HTR-8/SVneo (cell line): Measurements from ENCODE around the gene TMCO4.
"Not testable (repeated sequence)": the region's sequence is repeated elsewhere in the genome, so short reads cannot be mapped to it uniquely, and the experiment has no call there.

Experiments
- DNase-seq: peaks from one replicate; pipeline ENCODE4 v3.0.0; 2011; ENCODE audit warnings: low spot score, mixed read lengths; ENCODE audit not compliant: insufficient read length
- FAIRE-seq: peaks from 2 replicates; lab custom pipeline; 2011; peaks lifted over from hg19 to GRCh38; lab: Jason Lieb, UNC

The TMCO4 gene

DNA sequence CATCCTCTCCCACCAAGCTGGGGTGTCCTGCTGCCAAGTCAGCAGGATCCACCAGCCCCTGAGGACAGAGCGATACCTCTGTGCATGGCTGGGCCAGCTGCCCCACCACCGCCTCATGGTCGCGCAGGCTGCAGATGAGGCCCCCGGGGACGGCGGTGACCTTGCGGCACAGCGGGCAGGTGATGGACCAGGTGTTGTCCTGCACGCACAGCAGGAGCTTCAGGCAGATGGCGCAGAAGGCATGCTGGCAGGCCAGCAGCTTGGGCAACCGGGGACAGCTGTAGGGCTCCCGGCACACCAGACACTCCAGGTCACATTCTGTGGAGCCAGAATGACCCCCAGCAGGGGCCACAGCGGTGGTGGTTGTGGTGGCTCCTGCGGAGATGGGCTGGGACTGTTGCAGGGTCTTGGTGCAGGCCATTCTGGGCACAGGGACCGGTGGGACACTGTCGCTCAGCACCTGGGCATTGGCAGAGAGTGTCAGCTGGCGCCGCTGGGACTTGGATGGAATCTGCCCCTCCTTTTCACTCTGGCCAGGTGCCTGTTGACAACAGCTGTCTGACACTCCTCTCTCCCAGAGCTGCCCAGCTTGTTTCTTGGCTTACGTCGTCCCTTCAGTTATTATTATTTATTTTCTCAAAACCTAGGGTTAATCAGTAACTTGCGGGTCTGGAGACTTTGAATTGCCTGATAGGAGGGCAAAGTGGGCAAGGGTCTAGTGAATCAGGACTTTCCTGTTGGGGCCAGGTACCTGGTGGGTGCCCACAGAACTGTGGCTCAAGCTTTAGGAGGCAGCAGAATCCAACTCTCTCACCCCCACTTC is 15.2 kb upstream of the TMCO4 start, which contains the start of gene RNF186:
RNF186 (minus strand) TSS at position 603 of the 823 bp plus-strand sequence; CDS start at position 421, 182 bp downstream.
- DNase-seq = no peak

DNA sequence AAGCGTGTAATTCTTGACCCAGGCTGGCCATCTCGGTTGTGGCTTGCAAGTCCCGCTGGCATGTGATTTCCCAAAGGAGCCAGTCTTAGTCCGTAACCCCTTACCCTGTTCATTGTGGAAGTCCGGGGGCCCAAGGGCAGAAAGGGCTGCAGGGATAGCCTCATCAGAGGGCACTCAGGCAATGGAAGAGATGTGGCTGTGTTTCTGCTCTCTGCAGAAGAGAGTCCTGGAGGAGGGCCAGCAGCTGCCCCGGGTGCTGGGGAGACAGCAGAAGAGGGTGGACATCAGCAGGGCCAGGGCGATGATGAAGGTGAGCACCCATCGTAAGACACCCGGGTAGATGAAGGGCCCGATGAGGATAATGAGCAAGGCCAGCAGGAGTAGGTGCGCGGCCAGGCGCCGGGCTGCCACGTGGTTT is 14.5 kb upstream of the TMCO4 start:
- DNase-seq (no peak), FAIRE-seq (no peak)

More for the DNA sequence above, 15.2 kb upstream of the TMCO4 start, which contains the start of gene RNF186:
- no peak for FAIRE-seq

DNA sequence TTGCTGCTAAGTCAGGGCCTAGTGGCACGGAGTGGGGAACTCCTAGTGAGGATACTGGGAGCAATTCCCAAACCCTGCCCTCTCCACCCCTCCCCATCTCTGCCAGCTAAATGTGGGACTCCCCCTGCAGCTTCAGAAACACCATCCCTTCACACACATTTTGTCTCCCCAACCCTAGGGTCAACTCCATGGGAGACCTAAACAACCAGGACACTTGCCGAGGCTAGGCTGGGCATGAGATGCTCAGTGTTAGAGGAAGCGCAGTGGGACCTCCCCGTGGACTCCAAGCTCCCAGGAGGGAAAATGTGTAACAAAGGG is 13.9 kb upstream of the TMCO4 start:
- FAIRE-seq (no peak), DNase-seq (no peak)

DNA sequence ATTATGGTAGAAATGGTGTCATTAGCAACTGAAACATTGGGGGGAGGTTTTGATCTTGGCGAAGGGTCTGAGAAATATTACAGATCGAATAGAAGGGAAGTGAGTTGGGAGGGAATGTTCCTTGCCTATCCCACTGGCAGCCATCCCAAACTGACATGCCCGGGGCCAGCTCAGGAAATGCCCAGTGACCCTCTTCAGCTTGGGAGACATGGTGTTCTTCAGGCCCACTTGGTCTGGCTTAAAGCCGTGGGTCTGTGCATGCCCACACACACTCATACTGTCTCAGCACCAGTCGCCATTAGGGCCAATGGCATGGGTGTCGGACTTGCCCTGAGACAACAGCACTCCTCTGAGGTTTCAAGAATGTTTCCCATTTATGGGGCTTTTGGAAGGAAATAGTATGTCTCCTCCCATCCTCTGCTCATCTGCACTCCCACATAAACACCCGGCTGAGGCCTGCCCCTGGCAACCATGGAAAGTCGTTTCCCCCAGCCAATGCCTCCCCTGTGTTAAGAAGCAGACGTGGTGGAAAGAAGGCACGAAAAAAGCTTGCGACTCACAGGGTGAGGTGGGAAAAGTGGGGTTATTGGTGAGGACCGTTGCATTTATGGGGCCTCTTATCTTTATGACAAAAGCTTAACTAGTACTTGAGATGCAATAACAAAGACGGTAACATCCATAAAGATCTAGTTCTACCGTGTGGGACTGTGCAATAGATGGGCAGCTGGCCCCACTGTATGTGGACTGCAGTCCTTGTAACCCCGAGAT is 13.3 kb upstream of the TMCO4 start:
- no peak for FAIRE-seq

DNA sequence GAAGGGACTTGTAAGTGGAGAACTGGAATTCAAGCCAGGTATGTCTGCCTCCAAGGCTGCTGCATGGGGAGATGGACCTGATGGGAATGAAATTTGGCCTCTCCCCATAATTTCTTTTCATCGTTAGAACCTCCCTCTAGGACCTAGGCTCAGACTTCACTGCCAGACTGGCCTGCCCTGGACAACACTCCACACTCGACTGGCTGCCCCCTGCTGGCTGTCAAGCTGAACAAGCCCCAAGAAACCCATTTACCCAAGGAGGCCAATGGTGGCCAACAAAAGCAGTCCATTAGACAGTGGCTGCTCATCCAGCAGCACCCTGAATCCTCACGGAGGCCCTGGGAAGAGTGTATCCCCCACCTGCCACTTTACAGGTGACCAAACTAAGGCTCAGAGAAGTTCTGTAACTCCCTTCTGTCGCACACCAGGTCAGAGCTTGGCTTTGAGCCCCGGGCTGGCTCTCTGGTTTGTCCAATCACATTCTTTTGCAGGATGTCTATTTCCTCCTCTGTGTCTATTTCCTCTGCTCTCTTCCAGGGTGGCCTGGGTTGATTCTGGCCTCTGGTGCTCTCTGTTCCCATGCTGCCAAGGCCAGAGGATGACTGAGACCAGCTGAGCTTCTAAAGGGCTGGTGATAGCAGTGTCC is 11.6 kb upstream of the TMCO4 start:
- DNase-seq (peak; percentile 48), FAIRE-seq (no peak)

More for the DNA sequence above, 13.3 kb upstream of the TMCO4 start:
- DNase-seq = no peak

DNA sequence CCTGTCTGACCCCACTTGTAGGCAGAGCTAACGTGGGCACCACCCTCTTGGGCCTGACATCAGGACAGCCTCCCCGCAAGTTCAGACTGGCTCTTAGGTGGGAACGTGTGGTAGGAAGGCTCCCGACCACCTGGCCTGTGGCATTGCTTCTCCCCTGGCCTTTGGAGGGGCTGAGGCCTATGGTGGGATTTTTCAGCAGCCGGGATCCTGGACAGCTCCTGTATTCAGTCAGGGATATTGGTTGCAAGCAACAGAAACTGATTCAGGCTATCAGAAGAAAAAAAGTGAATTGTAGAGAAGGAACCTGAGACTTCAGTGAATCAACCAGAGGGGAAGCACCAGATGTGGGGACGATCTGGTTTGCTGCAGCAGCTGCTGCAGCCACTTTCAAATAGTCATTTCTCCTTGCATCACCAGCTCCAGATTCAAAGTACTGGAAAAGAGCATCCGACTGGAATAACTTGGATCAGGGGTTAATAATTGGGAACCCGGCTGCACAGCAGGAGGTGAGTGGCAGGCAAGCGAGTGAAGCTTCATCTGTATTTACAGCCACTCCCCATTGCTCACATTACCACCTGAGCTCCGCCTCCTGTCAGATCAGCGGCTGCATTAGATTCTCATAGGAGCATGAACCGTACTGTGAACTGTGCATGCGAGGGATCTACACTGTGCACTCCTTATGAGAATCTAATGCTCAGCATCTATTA is 9.5 kb upstream of the TMCO4 start:
- DNase-seq (no peak), FAIRE-seq (no peak)

DNA sequence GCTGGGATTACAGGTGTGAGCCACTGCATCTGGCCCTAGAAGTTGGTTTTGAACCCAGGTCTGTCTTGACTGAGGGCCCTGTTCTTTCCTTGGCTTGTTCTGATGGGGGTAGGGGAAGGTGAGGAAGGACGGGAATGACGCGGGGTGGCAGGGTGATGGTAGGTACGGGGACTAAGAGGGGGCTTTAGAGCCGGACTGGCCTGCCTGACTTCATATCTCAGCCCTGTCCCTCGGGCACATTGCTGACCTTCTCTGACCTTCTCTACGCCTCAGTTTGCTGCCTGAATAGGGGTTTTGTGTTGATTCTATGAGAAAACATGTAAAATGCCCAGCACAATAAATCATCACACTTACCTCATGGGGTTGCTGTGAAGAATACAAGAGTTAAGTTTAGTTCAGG is 8.6 kb upstream of the TMCO4 start:
- FAIRE-seq (no peak), DNase-seq (no peak)

DNA sequence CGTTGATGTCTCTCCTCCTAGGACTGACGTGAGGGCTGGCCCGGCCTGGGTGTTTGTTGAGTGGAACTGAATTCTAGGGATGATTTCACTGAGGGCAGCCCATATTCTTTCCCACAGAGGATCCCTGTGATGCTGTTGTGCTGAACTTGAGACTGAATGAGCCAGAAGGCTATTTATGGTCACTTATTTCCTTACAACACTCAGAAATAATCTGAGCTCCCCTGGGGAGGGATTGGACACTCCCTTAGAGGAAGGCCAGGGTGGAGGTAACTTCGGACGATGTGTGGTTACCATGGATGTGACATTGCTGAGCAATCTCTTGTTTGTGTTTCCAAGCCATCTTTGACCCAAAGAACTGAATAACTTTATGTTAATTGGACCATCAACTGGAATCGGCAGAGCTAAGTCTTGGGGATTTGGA is 5.1 kb upstream of the TMCO4 start:
- DNase-seq = no peak
- FAIRE-seq = no peak

DNA sequence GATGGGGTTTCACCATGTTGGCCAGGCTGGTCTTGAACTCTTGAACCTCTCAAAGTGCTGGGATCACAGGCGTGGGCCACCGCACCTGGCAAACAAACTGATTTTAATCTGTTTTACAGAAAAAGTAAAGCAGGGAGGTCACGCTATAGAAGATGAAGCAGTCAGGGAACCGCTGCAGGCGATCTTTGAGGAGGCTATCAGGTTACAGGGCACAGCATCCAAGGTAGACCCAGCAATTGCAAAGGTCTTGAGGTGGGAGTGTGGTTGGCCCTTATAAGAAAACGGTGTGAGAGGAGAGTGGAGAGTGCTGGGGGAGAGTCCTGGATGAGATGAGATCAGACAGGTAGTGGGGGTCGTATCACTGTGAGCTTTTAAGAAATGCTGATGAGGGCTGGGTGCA is 2.6 kb upstream of the TMCO4 start:
- FAIRE-seq = no peak

DNA sequence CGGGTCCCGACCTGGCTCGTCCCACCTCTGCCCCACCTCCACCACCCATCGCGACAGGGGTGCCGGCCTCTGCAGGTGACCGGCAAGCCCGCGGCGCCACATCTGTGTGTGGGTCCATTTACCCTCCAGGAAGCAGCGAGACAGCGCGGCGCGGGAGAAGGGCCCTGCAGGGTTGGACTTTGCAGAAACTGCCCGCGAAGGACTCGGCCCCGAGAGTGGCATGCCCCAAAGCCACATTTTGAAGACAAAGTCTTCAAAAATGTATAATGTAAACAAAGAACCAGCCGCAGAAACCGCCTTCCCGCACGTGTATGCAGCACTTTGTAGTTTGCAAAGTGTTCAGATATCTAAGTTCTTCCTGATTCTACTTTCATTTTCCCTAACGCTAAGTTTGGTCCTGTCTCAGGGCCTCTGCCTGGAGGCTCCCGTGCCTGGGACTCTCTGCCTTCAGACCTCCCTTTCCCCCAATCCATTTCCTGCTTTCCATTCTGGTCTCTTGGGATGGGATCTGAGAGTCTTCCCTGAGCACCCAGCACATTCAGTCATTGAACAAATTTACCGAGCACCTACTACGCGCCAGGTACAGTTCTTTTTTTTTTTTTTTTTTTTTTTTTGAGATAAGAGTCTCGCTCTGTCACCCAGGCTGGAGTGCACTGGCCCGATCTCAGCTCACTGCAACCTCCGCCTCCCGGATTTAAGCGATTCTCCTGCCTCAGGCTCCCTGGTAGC is 524 bp upstream of the TMCO4 start:
- DNase-seq (peak; percentile 50), FAIRE-seq (peak; percentile 38)

More for the DNA sequence above, 2.6 kb upstream of the TMCO4 start:
- no peak for DNase-seq

DNA sequence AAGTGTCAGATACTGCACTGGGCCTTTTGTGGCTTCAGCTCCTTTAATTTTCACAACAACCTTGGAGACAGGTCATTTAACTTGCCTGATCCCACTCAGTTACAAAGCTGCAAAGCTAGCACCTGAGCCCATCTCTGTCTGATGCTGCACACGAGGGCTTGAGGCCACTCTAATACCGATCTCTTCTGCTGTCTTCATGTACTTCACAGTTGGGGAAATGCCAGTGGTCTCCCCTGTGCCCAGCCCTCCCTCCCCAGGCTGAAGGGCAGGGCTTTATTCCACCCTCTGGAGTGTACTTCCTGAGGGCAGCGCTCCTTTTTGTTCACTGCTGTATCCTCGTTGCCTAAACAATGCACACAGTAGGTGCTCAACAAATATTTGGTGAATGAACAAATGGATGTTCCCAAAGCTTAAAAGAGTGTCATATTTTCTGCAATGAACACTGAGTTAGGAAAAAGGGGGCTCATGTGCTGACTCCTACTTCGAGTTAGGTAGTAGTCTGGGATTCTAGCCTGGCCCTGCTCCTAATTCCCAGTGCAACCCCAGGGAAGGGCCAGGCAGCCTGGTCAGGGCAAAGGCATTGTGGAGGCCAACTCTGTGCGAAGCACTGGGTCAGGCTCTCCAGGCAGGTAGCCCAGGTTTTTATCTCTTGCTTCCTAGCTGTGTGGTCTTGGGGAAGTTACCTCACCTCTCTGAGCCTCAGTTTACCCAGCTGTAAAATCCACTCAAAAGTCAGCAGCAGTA is 1.1 kb downstream of the TMCO4 start:
- no peak for DNase-seq
- FAIRE-seq = no peak

DNA sequence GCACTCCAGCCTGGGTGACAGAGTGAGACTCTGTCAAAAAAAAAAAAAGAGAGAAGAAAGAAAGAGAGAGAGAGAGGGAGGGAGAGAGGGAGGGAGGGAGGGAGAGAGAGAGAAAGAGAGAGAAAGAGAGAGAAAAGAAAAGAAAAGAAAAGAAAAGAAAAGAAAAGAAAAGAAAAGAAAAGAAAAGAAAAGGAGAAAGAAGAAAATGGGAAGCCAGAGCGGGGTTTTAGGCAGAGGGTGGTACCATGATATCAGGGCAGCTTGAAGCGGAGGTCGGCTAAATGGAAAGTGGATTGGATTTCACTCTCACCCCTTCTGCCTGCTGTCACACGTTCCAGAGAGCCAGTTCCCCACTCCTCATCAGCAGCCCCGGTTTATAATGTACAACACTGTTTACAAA is 1.9 kb downstream of the TMCO4 start:
- FAIRE-seq = no peak
- no peak for DNase-seq

DNA sequence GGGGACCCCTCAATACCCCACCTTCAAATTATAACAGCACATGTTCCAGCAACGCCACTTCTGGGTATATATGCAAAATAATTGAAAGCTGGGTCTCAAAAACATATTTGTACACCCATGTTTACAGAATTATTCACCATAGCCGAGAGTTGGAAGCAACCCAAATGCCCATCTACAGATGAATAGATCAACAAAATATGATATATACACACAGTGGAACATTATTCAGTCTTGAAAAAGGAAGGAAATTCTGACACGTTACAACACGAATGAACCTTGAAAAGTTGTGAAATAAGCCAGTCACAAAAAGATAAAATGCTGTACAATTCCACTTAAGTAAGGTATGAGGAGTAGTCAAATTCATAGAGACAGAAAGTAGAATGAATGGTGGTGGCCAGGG is 5.1 kb downstream of the TMCO4 start:
- DNase-seq = no peak
- FAIRE-seq = no peak

DNA sequence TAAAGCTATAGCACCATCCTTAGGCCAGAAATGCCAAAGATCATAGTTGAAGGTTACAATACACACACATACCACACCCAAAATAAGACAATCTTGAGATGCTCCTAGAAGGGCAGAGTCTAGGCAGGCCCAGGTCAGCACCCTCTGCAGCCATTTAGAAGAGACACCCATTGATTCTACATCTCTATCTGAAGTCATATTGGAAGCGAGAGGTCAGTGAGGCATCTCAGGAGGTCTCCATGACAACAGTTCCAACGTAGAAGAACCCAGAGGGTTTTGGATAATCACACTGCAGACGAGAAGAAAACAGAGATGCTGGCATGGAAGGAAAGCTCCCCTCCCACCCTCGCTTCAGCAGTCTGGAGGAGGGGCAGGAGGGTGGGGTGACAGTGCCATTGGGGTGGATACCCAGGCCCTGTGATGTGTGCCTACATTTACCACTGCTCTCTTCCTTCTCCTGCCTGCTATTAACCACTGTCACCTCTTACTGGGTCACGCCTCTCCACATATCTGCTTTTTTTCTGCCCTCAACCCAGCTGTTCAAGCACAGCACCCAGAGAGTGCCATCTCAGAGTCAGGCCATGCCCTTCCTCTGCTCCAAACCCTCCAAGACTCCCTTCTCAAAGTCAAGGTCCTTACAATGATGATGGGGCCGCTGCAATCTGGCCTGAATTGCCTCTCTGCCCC is 6.2 kb downstream of the TMCO4 start:
- DNase-seq (no peak), FAIRE-seq (no peak)

DNA sequence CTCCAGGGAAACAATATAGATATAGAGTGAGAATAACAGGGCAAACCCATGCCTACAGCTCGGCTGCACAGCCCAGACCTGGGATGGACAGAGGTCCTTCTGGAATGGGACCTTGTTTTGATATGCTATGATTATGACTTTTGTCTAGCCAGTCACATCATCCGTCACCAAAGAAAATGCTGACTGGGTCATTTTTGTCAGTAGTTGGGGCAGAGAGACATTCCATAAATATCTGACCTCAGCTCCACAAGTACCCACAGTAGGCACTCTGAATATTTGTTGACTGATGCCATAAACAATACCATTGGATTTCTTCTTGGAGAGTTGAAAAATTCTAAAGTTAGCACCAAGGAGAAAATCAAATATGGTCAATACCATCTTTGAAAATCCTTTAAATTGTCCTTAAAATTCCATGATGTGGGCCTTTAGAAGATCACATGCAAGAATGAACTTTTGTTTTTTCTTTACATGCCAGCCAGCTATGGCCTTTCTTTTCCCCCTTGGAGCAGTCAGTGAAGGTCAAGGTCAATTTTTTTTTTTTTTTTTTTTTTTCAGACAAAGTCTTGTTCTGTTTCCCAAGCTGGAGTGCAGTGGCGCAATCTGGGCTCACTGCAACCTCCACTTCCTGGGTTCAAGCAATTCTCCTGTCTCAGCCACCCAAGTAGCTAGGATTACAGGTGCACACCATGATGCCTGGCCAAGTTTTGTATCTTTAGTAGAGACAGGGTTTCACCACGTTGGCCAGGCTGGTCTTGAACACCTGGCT is 7.3 kb downstream of the TMCO4 start:
- FAIRE-seq = no peak
- DNase-seq = no peak

DNA sequence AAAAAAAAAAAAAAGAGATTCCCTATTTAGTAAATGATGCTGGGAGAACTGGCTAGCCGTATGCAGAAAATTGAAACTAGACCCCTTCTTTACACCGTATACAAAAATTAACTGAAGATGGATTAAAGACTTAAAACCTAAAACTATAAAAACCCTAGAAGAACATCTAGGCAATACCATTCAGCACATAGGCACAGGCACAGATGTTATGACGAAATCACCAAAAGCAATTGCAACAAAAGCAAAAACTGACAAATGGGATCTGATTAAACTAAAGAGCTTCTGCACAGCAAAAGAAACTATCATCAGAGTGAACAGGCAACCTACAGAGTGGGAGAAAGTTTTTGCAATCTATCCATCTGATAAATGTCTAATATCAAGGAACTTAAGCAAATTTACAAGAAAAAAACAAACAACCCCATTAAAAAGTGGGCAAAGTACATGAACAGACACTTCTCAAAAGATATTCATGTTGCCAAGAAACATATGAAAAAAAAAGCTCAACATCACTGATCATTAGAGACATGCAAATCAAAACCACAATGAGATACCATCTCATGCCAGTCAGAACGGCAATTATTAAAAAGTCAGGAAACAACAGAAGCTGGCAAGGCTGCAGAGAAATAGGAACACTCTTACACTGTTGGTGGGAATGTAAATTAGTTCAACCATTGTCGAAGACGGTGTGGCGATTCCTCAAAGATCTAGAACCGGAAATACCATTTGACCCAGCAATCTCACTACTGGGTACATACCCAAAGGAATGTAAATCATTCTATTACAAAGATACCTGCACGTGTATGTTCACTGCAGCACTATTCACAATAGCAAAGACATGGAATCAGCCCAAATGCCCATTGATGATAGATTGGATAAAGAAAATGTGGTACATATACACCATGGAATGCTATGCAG is 9.4 kb downstream of the TMCO4 start:
- FAIRE-seq, DNase-seq: not testable (repeated sequence)

DNA sequence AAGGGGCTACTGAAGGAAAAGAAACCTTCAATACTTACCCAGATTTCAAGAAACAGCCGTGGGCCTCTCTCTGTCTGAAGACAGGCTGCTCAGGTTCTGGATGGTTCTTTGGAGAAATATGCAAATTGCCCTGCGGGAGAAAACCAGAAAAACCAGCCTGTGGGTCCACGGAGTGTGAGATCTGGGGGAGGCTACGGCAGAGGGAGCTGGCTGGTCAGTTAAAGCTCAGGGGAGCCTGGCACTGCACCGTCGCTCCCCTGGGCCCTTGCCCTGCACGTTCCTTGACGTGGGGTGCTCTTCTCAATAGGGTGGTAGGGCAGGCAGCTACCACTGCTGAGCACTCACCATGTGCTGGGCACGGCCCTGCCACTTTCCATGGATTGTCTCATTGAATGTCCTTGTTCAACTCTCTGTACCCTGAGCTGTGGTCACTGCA is 12.7 kb downstream of the TMCO4 start:
- FAIRE-seq (no peak), DNase-seq (no peak)
